ENCODE data around the gene CAMKK2.
"Not testable (repeated sequence)": the region's sequence is repeated elsewhere in the genome, so short reads cannot be mapped to it uniquely, and the experiment has no call there.

The CAMKK2 gene

DNA sequence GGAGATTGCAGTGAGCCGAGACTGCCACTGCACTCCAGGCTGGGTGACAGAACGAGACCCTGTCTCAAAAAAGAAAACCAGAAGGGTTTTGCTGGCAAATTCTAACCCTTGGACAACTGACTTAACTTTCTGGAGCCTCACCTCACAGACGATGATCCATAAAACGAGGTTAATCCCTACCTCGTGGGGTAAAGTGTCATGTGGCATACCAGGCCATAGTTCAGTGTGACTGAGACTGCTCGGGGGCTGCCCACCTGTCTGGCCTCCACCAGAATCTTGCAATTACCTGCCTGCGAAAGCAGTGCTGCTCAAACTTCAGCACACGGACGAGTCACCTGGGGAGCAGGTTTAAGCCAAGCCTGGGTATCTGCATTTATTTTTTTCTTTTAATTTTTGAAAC, 59.7 kb downstream of the CAMKK2 start:
- no peak for DNase-seq
- in situ Hi-C loops (cut with HindIII; ENCODE audit: low pct_ligation_motif_present, low pct_unique_long_range_greater_than_20kb, low sequenced_read_pairs), result no loop called here

DNA sequence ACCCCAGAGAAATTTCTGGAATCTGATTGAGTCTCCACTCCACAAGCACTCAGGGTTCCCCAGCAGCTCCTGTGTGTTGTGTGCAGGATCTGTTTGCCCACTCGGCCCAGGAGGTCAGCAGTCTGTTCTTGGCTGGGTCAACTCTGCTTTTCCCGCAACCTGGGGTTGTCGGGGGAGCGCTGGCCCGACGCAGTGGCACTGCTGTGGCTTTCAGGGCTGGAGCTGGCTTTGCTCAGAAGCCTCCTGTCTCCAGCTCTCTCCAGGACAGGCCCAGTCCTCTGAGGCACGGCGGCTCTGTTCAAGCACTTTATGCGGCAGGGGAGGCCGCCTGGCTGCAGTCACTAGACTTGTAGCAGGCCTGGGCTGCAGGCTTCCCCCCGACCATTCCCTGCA, 62.9 kb downstream of the CAMKK2 start:
- no peak for DNase-seq
- in situ Hi-C loops (cut with HindIII; ENCODE audit: low pct_ligation_motif_present, low pct_unique_long_range_greater_than_20kb, low sequenced_read_pairs), result no loop called here

DNA sequence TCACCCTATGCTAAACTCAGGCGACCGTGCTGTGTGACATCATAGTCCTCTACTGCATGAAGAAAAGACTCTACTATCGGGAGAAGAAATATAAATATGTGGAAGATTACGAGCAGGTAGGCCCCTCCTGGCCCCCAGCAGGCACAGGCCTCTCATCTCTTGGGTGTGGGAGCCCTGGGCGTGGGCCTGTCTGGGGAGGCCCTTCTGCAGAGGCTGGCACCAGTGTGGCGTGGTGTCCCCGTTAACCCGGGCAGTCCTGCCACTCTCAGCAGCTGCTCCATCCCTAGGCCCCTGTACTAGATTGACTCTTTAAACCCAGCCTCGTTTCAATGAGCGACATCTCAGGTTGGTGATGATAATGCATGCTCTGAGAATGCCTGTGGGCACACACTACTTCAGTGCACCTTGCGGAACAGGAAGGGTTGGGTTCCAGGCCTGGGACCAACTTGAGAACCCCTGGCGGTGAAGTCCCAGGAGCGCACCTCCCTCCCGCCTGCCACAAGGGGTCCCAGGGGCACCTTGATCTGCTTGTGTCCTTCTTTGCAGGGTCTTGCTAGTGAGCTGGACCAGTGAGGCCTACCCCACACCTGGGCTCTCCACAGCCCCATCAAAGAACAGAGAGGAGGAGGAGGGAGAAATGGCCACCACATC, 63.4 kb downstream of the CAMKK2 start:
- no peak for DNase-seq
- in situ Hi-C loops (cut with HindIII; ENCODE audit: low pct_ligation_motif_present, low pct_unique_long_range_greater_than_20kb, low sequenced_read_pairs), result no loop called here

DNA sequence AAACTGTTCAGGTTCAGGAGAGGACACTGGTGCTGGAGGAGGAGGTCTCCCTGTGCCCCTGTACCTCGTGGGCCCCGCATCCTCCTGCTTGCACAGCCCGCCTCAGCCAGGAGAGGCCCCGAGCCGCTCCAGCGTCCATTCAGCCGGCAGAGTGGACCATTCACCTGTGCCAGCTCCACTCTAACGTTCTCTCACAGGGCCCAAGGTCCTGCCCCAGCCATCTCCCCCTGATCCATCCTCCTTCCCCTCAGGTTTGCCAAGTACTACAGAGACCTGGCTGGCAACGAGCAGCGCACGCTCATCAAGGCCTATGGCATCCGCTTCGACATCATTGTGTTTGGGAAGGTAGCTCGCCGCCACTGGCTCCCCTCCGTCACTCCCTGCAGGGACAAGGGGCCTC, 64.3 kb downstream of the CAMKK2 start:
- no peak for DNase-seq
- in situ Hi-C loops (cut with HindIII; ENCODE audit: low pct_ligation_motif_present, low pct_unique_long_range_greater_than_20kb, low sequenced_read_pairs), result no loop called here

DNA sequence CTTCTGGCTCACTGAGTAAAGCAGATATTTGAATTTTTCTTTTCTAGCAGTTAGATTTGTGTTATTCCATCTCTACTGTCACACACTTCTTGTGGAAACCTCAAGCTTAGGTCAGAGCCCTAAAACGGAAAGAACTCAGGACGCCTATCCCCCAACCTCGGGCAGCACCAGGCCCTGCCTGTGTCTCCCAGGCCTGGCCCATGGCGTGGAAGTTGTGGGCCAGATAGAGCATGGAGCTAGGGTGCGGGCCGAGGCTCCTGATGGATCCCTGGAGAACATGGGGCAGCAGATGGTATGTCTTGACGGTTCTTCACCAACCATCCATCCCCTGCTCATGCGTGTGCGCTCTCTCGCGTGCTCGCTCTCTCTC, 66.0 kb downstream of the CAMKK2 start:
- no peak for DNase-seq
- in situ Hi-C loops (cut with HindIII; ENCODE audit: low pct_ligation_motif_present, low pct_unique_long_range_greater_than_20kb, low sequenced_read_pairs), result no loop called here

DNA sequence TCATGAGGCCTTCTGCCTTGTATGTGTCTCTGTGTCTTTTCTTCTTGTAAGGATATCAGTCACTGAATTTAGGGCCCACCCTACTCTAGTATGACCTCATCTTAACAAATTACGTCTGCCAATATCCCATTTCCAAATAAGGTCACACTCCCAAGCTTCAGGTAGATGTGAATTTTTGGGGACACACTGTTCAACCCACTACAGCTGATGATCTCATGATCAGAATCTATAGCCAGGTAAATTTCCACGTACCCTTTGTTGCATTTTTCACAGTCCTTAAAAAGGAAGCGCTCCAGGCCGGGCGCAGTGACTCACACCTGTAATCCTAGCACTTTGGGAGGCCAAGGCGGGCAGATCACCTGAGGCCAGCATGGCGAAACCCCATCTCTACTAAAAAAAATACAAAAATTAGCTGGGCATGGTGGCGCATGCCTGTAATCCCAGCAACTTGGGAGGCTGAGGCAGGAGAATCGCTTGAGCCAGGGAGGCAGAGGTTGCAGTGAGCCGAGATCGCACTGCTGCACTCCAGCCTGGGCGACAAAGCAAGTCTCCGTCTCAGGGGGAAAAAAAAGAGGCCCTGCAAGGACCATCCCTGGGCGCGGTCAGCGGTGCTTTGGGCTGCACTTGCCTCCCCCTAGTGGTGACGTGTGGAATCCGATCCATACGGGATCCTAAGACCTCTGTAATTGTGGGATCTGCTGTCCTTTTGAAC, 66.5 kb downstream of the CAMKK2 start:
- peak; percentile 78 for DNase-seq
- in situ Hi-C loops (cut with HindIII; ENCODE audit: low pct_ligation_motif_present, low pct_unique_long_range_greater_than_20kb, low sequenced_read_pairs), result not testable (repeated sequence)

DNA sequence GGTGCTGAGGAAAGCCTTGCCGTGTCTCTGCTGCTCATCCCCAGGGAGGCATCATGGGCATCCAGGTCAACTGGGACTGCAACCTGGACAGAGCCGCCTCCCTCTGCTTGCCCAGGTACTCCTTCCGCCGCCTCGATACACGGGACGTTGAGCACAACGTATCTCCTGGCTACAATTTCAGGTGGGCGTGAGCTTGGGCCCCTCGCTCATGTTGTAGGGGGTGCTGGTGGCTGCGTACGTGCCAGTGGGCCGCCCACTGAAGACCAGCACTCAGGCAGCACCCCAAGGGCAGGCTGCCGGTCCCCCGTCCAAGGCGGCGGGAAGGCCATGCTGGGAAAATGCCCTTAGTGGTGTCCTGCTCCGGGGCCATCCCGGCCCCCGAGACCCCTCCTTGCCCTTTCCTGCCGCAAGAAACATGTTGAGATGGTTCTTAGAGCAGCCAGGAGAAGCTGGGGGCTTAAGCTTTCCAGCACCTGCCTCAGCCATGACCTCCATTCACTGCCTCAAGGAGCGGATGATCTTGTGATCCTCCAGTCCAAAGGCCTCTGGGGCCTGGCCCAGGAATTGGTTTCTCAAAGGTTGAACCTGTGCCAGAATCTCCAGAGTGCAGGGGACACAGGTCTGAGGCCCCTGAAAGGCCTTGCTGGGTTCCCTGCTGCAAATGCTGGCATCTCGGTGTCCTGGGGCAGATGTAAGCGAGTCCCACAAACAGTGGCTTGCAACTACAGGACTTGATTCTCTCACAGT, 67.4 kb downstream of the CAMKK2 start:
- no peak for DNase-seq
- in situ Hi-C loops (cut with HindIII; ENCODE audit: low pct_ligation_motif_present, low pct_unique_long_range_greater_than_20kb, low sequenced_read_pairs), result no loop called here

DNA sequence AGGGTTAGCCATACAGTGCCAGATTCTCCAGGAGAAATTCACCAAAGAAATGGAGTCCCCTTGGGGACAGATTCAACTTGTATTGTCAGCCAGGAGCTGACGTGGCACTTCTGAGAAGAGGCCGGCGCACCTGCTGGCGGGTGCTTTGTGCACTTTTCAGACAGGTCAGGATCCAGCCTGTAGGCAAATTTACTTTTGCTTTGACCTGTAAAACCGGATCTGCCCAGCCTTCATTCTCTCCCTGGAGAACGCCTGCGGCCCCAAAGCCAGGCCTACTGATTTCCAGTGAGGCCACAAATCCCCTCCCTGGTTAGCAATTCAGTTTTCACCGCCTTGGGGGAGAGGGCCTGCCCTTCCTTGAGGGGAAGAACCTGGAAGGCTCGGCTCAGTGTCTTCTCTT, 69.2 kb downstream of the CAMKK2 start:
- no peak for DNase-seq
- in situ Hi-C loops (cut with HindIII; ENCODE audit: low pct_ligation_motif_present, low pct_unique_long_range_greater_than_20kb, low sequenced_read_pairs), result no loop called here

DNA sequence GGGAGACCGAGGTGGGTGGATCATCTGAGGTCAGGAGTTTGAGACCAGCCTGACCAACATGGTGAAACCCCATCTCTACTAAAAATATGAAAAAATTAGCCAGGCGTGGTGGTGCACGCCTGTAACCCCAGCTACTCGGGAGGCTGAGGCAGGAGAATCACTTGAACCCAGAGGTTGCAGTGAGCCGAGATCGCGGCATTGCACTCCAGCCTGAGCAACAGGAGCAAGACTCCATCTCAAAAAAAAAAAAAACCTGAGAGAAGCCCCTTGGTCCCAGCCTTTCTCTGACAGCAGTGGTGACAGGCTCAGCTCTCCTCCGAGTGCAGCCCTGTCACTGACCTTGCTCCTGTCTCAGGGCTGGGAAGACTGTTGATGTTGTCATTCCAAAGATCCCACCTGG, 69.6 kb downstream of the CAMKK2 start:
- DNase-seq; in situ Hi-C loops (cut with HindIII; ENCODE audit: low pct_ligation_motif_present, low pct_unique_long_range_greater_than_20kb, low sequenced_read_pairs): not testable (repeated sequence)

DNA sequence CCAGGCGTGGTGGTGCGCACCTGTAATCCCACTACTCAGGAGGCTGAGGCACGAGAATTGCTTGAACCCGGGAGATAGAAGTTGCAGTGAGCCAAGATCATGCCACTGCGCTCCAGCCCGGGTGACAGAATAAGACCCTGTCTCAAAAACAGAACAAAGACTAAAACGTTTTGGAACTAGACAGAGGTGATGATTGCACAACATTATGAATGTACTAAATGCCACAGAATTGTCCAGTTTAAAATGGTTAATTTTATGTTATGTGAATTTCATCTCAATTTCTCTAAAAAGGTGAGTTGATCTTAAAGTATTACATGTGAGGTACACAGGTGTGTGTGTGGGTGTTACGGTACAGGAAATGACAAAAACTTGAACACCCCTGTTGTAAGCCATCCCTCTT, 70.1 kb downstream of the CAMKK2 start:
- in situ Hi-C loops (cut with HindIII; ENCODE audit: low pct_ligation_motif_present, low pct_unique_long_range_greater_than_20kb, low sequenced_read_pairs), result no loop called here
- no peak for DNase-seq

DNA sequence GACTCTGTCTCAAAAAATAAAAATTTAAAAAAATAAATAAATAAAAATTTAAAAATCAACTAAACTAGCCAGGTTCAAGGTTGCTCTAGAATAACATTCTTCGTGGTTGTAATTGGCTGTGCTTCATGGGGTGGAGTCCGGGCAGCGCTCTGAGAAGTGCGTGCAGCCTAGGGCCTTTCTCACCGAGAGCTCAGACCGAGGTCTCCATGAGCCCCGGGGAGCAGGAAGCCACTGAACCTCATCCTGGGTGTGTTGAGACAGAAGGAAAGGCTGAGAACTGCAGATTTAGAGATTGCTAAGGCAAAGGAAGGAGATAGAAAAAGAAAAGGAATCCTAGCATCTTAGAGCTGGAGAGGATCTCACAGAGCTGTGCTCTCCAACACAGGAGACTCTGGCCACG, 71.9 kb downstream of the CAMKK2 start:
- in situ Hi-C loops (cut with HindIII; ENCODE audit: low pct_ligation_motif_present, low pct_unique_long_range_greater_than_20kb, low sequenced_read_pairs), result no loop called here
- DNase-seq, result no peak

DNA sequence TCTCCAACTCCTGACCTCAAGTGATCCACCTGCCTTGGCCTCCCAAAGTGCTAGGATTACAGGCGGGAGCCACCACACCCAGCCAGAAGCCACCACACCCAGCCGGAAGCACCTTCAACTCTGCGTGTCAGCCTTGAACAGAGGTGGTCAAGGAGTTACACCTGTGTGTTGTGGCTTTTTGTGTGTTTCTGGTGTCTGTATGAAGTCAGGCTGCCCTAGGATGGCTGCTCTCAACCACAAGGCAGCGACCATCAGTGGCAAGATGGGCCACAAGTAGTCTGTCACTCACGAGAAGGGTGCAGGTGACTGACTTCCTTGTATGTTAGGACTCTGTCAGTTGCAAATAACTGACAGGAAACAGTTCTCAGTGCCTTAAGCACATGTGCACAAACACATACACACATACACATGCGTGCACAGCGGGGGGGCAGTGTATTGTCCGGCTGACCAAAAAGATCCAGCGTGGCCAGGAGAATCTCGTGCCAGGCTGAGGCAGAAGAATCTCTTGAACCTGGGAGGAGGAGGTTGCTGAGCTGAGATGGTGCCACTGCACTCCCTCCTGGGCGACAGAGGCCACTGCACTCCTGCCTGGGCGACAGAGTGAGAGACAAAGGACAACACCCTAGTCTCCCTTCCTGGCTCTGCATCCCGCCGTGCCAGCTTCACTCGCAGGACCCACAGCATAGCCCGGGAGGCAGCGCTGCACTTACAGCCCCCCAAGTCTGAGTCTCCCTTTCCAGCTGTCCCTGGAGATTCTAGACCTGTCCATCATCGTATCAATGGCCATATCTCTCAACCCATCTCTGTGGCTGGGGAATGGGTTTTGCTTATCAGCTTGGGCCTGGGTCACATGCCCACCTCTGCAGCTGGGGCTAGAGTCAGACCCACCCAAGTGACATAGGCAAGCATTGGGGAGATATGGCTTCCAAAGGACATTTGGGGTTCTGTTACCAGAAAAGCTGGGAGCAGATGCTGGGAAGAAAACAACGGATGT, 72.9 kb downstream of the CAMKK2 start:
- in situ Hi-C loops (cut with HindIII; ENCODE audit: low pct_ligation_motif_present, low pct_unique_long_range_greater_than_20kb, low sequenced_read_pairs), result no loop called here
- peak; percentile 29 for DNase-seq

DNA sequence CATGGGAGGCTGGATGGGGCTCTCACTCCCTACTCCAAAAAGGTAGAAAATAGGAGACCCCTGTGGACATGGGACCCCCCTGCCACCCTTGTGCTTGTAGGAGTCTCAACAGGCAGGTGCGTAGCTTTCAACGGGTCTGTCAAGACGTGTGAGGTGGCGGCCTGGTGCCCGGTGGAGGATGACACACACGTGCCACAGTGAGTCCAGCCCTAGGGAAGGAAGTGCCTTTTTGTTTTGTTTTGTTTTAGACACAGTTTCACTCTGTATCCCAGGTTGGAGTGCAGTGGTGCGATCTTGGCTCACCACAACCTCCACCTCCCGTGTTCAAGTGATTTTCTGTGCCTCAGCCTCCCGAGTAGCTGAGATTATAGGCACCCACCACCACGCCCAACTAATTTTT, 73.7 kb downstream of the CAMKK2 start:
- DNase-seq, result no peak
- in situ Hi-C loops (cut with HindIII; ENCODE audit: low pct_ligation_motif_present, low pct_unique_long_range_greater_than_20kb, low sequenced_read_pairs), result no loop called here

DNA sequence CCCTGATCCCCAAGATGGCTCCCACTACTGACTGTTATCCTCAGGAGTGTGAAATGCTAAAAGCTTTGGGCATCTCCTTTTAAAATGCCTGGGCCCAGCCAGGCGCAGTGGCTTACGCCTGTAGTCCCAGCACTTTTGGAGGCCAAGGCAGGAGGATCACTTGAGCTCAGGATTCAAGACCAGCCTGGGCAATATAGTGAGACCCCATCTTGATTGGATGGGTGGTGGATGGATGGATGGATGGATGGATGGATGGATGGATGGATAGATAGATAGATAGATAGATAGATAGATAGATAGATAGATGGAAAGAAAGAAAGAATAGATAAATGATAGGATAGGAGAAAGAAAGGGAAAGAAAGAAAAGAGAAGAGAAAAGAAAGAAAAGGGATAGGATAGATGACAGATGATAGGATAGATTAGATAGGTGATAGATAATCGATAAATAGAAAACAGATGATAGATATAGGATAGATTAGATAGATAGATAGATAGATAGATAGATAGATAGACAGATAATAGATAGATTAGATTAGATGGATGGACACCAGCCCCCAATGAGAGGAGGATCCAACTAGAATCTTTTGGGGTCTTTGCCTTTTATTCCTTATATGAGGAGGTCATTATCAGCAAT, 77.0 kb downstream of the CAMKK2 start:
- in situ Hi-C loops (cut with HindIII; ENCODE audit: low pct_ligation_motif_present, low pct_unique_long_range_greater_than_20kb, low sequenced_read_pairs), result no loop called here
- no peak for DNase-seq

DNA sequence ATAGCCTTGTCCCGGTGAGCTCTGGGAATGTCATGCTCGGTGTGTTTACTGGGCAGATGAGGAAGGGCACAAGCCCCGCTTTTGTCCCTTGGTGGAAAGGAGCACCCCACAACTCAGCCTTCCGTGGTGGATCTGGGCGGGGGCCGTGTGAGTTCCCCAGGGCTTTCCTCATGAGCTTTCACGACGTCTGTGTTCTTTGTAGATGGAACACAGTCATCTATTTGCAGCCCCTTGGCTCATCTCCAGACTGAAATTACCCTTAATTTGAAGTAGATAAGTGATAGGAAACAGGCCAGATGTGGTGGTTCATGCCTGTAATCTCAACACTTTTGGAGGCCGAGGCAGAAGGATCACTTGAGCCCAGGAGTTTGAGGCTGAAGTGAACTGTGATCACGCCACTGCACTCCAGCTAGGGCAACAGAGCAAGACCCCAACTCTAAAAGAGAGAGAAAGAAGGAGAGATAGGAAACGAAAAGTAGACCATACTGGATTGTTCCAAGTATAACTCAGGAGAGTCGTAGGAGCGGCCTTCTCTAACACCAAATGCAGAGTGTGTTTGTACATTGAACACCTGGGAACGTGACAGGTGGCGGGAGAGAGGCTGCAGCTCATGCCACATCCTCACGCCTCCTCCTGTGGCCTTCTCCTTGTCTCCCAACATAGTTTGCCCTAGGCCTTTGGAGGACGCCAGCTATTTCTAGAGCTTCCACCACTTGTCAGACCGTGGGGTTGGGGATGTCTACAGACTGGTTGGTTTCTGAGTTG, 77.7 kb downstream of the CAMKK2 start:
- in situ Hi-C loops (cut with HindIII; ENCODE audit: low pct_ligation_motif_present, low pct_unique_long_range_greater_than_20kb, low sequenced_read_pairs), result no loop called here
- no peak for DNase-seq

DNA sequence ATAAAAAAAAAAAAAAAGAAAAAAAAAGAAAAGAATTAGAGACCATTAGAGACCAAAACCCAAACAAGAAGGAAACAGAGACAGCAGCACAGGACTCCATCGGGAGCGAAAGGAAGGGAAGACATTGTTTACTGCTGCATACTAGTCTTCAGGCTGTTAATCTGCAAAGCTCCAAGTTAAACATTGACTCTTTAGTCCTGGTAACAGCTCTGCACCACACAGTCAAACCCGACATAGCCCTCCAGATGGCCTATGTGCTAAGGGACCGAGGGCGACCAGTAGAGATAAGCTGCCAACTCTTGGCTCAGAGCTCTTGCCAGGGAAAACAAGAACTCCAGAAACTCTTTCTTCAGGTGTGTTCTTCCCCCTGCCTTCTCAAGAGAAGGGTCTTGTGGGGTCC, 78.7 kb downstream of the CAMKK2 start:
- DNase-seq, result peak; percentile 65
- in situ Hi-C loops (cut with HindIII; ENCODE audit: low pct_ligation_motif_present, low pct_unique_long_range_greater_than_20kb, low sequenced_read_pairs), result no loop called here

DNA sequence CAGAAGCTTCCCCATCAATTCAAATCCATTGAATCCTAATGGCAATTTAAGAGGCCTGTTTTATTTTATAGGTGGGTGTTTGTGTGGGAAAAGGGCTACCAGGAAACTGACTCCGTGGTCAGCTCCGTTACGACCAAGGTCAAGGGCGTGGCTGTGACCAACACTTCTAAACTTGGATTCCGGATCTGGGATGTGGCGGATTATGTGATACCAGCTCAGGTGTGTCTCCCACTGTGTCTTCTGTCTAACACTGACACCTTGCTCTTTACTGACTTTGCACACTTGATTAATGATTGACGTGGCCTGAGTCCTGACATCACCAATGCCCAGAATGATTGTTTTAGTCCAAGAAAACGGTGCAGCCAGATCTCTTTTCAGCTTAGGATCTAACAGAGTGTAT, 79.4 kb downstream of the CAMKK2 start:
- DNase-seq, result peak; percentile 45
- in situ Hi-C loops (cut with HindIII; ENCODE audit: low pct_ligation_motif_present, low pct_unique_long_range_greater_than_20kb, low sequenced_read_pairs), result no loop called here

DNA sequence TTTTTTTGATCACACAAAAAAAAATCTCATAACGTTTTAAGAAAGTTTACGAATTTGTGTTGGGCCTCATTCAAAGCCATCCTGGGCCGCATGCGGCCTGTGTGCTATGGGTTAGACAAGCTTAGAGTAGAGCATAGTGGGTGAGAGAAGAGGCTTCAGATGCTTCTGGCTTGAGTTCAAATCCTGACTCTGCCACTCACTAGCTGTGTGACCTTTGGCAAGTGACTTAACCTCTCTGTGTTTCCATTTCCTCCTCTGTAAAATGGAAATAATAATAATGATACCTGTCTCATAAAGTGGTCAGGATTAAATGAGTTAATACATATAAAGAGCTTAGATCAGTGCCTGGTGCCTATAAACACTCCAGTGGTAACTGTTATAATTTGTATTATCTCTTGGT, 80.4 kb downstream of the CAMKK2 start:
- in situ Hi-C loops (cut with HindIII; ENCODE audit: low pct_ligation_motif_present, low pct_unique_long_range_greater_than_20kb, low sequenced_read_pairs), result no loop called here
- DNase-seq, result no peak
